NT2/D1 (cell line): ENCODE results near the gene LRRC4C.

Source experiments
- DNase-seq: peaks from one replicate; pipeline ENCODE4 v3.0.0-alpha.2; 2011; ENCODE audit warnings: low read depth, low spot score
- H3K27me3 ChIP-seq: 2 replicates; pipeline ENCODE4 v1.6.0; 2011; ENCODE audit warnings: mild to moderate bottlenecking; ENCODE audit not compliant: insufficient read length, insufficient read depth
- H3K36me3 ChIP-seq: 2 replicates; pipeline ENCODE4 v1.6.1; 2011; ENCODE audit warnings: mild to moderate bottlenecking, low read length, mixed read lengths; ENCODE audit not compliant: insufficient read depth, insufficient read length
- H3K4me1 ChIP-seq: 2 replicates; pipeline ENCODE4 v1.5.1; 2011; ENCODE audit not compliant: insufficient read depth, insufficient read length
- H3K4me3 ChIP-seq: 2 replicates; pipeline ENCODE4 v1.5.1; 2011; ENCODE audit warnings: low read depth; ENCODE audit not compliant: insufficient read length
- H3K9ac ChIP-seq: 2 replicates; pipeline ENCODE4 v1.6.0; 2011; ENCODE audit warnings: low read depth; ENCODE audit not compliant: insufficient read length
- H3K9me3 ChIP-seq: 2 replicates; pipeline ENCODE4 v1.5.1; 2011; ENCODE audit warnings: mild to moderate bottlenecking, low read length; ENCODE audit not compliant: insufficient read depth
- SUZ12 ChIP-seq: IDR thresholded peaks from 2 replicates; pipeline ENCODE4 v1.6.1; 2011; ENCODE audit not compliant: insufficient read length, insufficient read depth; ENCODE audit errors: extremely low read depth
- YY1 ChIP-seq: IDR thresholded peaks from 2 replicates; pipeline ENCODE4 v1.6.1; 2011; ENCODE audit not compliant: insufficient read length, insufficient read depth
- ZNF274 ChIP-seq: IDR thresholded peaks from 2 replicates; pipeline ENCODE4 v1.6.1; 2011; ENCODE audit warnings: mild to moderate bottlenecking, low read depth, low read length

LRRC4C gene

GRCh38 chr11:40269865-40270264 lies 1189.6 kb downstream of the LRRC4C start:
- no peak overlapping the region for H3K4me3 ChIP-seq
- DNase-seq, result no peak
- TF ChIP-seq SUZ12 (no peak), YY1 (no peak), ZNF274 (no peak)
- no peaks in the 10 kb centered on the region for H3K27me3 ChIP-seq
- H3K9ac ChIP-seq, result no peak overlapping the region
- no peaks in the 10 kb centered on the region for H3K36me3 ChIP-seq
- no peaks in the 10 kb centered on the region for H3K9me3 ChIP-seq
- H3K4me1 ChIP-seq, result no peaks in the 10 kb centered on the region

DNA sequence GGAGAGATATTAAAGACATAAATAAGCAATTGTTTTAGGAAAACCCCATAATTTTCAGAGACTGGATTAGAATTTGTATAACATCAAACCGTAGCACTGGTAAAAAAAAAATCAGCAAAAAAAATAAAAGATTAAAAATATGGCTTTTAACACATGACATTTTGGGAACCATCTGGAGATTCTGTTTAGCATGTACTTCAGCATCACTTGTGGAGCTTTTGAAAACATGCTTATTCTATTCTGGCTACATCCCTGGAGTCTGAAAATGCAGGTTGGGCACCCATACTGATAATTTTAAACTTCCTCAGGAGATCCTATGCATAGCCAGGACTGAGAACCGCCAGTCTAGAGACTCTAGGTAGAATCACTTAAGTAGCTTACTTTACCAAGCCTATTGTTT lies 1190.9 kb downstream of the LRRC4C start:
- TF ChIP-seq SUZ12 (no peak), YY1 (no peak), ZNF274 (no peak)

GRCh38 chr11:40255457-40255856 lies 1204.0 kb downstream of the LRRC4C start:
- Histone ChIP-seq H3K9me3 (0 out of 2 replicates have a peak, but pooled peaks cover 5% of the 10 kb centered on the region), H3K27me3 (no peaks in the 10 kb centered on the region), H3K9ac (no peak overlapping the region), H3K4me3 (no peak overlapping the region), H3K4me1 (no peaks in the 10 kb centered on the region), H3K36me3 (no peaks in the 10 kb centered on the region)
- TF ChIP-seq SUZ12 (no peak), YY1 (no peak), ZNF274 (no peak)
- DNase-seq, result peak; percentile 18

More for the DNA sequence above, 1190.9 kb downstream of the LRRC4C start:
- no peaks in the 10 kb centered on the region for H3K9me3 ChIP-seq
- no peak overlapping the region for H3K9ac ChIP-seq
- DNase-seq, result no peak
- H3K4me3 ChIP-seq, result no peak overlapping the region
- H3K4me1 ChIP-seq, result no peaks in the 10 kb centered on the region
- no peaks in the 10 kb centered on the region for H3K27me3 ChIP-seq
- no peaks in the 10 kb centered on the region for H3K36me3 ChIP-seq

DNA sequence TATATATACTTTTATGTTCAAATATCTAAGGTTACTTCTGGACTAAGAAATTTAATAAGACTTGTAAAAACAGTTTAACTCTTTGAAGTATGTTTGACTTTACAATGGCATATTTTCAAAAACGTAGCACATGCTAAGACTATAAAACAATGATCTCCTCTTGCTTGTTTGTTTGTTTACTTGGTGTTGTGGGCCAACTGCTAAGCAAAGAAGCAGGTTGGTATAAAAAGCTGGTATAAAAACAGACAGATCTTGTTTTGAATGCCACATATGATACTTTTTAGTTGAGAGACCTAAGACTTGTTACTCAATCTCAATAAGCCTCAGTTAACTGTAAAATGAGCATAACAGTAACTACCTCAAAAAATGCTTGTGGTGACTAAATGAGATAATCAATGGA lies 1206.3 kb downstream of the LRRC4C start:
- Histone ChIP-seq H3K9ac (no peak overlapping the region), H3K4me3 (no peak overlapping the region), H3K4me1 (no peaks in the 10 kb centered on the region), H3K9me3 (peaks cover 8% of the 10 kb centered on the region; the same call in 1 of the 2 replicates), H3K36me3 (no peaks in the 10 kb centered on the region), H3K27me3 (peaks cover 2% of the 10 kb centered on the region)
- TF ChIP-seq SUZ12 (no peak), YY1 (no peak), ZNF274 (no peak)
- no peak for DNase-seq

- DNase-seq, result no peak
- peaks cover 8% of the 10 kb centered on the region; the same call in 1 of the 2 replicates for H3K9me3 ChIP-seq
- peaks cover 5% of the 10 kb centered on the region for H3K27me3 ChIP-seq
- no peak overlapping the region for H3K4me3 ChIP-seq
- H3K4me1 ChIP-seq, result no peaks in the 10 kb centered on the region
- H3K9ac ChIP-seq, result no peak overlapping the region
- TF ChIP-seq ZNF274 (no peak), YY1 (no peak), SUZ12 (no peak)
- no peaks in the 10 kb centered on the region for H3K36me3 ChIP-seq
These were observed 1207.2 kb downstream of the LRRC4C start for GRCh38 chr11:40252236-40252635.

DNA sequence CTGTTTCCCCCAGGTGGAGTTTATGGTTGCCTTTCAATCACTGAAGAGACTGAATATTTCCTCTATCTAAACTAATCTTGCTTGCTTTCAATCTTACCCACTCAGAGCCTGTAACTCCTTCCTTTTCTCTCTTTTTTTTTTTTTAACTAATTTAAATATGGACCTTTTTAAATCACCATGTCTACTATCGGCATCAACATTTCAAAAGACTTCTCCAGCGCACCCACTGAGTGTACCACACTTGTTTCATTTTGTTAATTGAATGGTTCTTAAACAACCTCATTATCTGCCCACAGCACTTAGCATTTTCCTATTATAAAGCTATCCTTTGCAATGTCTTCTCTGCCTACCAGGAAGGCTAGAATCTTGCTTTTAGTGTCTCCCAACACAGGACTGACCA lies 1212.5 kb downstream of the LRRC4C start:
- Histone ChIP-seq H3K4me1 (no peaks in the 10 kb centered on the region), H3K4me3 (no peak overlapping the region), H3K9me3 (peaks cover 8% of the 10 kb centered on the region; the same call in 1 of the 2 replicates), H3K27me3 (peaks cover 5% of the 10 kb centered on the region), H3K36me3 (no peaks in the 10 kb centered on the region), H3K9ac (no peak overlapping the region)
- peak; percentile 74 for DNase-seq
- TF ChIP-seq SUZ12 (no peak), YY1 (no peak), ZNF274 (no peak)

DNA sequence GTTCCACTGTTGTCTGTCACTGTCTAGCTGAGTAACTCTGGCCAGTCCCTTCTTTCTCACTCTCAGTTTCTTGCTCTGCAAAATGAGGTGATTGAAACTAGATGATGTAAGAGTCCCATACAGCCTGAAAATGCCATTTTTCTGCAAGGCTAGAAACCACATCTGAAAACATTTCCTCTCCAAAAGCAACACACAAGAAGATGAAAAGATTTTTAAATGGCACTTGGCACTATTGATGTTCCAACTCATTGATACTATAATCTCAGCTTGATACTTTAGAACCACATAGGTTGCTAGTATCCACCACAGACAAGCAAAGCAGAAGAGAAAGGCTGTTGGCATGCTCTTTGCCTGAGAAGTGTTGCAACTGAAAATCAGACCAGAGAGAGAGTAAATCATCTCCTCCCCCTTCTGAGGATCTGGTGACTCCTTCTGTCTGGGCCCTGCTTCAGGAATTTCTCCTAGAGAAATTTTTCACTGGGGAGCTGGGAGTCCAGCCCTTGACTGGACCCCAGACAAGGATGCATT lies 1217.9 kb downstream of the LRRC4C start:
- H3K9me3 ChIP-seq, result no peaks in the 10 kb centered on the region
- H3K4me3 ChIP-seq, result no peak overlapping the region
- TF ChIP-seq YY1 (no peak), ZNF274 (no peak), SUZ12 (no peak)
- H3K9ac ChIP-seq, result no peak overlapping the region
- H3K4me1 ChIP-seq, result no peaks in the 10 kb centered on the region
- no peaks in the 10 kb centered on the region for H3K27me3 ChIP-seq
- DNase-seq, result no peak
- H3K36me3 ChIP-seq, result no peaks in the 10 kb centered on the region
